ENCODE data around the gene RASGRP4. TPM values are rescaled to one million over a fixed set of nuclear protein-coding genes. Genes with fewer than 3 reads are reported as not detected.

RASGRP4 gene
- total and polyA plus RNA-seq, 8 donors, result 0.20 to 1.3 (median 0.47) TPM

DNA sequence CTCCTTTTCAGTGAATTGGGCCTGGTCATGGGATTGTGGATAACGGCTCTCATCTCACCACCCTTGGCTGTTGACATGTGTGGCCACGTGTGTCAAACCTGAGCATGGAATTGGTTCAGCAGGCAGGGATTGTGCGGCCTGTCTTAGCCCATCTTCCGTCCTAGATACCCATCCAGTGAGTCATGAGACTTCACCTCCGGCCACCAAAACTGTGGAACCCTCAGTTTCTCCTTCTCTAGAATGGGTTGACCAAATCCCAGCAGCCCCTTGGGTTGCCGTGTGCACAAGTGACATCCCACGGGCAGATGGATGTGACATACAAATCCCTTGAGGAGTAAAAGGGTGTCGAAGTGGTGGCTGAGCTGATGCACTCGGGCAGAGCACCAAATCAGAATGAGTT is 44.9 kb downstream of the RASGRP4 start:
- WGBS, 2 donors, result 91 to 96% methylated on average over 9 of the region's 9 CpGs
- no peaks in the 10 kb centered on the region for H3K9me3 ChIP-seq
- no peak for FAIRE-seq
- no peaks in the 10 kb centered on the region for H3K27me3 ChIP-seq
- intact Hi-C loops (cut with DNase I), result no loop called here
- H3K4me1 ChIP-seq, result peaks cover 0 to 3% (median 0%) of the 10 kb centered on the region in 3 donors
- H3K4me3 ChIP-seq, result no peak overlapping the region
- TF ChIP-seq, protein P1, sequence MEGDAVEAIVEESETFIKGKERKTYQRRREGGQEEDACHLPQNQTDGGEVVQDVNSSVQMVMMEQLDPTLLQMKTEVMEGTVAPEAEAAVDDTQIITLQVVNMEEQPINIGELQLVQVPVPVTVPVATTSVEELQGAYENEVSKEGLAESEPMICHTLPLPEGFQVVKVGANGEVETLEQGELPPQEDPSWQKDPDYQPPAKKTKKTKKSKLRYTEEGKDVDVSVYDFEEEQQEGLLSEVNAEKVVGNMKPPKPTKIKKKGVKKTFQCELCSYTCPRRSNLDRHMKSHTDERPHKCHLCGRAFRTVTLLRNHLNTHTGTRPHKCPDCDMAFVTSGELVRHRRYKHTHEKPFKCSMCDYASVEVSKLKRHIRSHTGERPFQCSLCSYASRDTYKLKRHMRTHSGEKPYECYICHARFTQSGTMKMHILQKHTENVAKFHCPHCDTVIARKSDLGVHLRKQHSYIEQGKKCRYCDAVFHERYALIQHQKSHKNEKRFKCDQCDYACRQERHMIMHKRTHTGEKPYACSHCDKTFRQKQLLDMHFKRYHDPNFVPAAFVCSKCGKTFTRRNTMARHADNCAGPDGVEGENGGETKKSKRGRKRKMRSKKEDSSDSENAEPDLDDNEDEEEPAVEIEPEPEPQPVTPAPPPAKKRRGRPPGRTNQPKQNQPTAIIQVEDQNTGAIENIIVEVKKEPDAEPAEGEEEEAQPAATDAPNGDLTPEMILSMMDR (IDR thresholded peaks at IDR 0.05), result no peak
- H3K27ac ChIP-seq, result no peak overlapping the region
- H3K36me3 ChIP-seq, result peaks cover 7 to 40% (median 13%) of the 10 kb centered on the region in 3 donors
- DNase-seq, result no peak
- no peak for ATAC-seq

DNA sequence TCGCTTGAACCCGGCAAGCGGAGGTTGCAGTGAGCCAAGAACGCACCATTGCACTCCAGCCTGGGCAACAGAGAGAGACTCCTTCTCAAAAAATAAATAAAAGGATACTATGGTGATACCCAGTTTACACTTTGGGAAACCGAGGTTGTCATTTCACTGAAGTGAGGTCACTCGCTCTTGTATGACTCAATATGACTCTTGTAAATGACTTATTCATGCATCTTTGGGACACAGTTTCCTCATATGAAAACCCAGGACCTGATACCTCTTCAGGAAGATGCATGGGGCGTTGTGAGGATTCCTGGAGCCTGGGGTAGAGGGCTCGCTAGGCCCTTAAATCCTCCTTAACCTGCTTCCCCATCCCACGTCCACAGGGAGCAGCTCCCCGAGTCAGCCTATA is 47.2 kb downstream of the RASGRP4 start:
- H3K4me3 ChIP-seq, result no peak overlapping the region
- no peak for ATAC-seq
- no peaks in the 10 kb centered on the region for H3K27me3 ChIP-seq
- H3K27ac ChIP-seq, result no peak overlapping the region
- peaks cover 7 to 40% (median 13%) of the 10 kb centered on the region in 3 donors for H3K36me3 ChIP-seq
- H3K9me3 ChIP-seq, result no peaks in the 10 kb centered on the region
- intact Hi-C loops (cut with DNase I), result no loop called here
- DNase-seq, result no peak
- peaks cover 0 to 11% (median 4%) of the 10 kb centered on the region in 3 donors for H3K4me1 ChIP-seq
- FAIRE-seq, result no peak
- WGBS, 2 donors, result 94 to 97% methylated on average over 10 of the region's 10 CpGs
- TF ChIP-seq, protein P1 (IDR thresholded peaks at IDR 0.05), result no peak

DNA sequence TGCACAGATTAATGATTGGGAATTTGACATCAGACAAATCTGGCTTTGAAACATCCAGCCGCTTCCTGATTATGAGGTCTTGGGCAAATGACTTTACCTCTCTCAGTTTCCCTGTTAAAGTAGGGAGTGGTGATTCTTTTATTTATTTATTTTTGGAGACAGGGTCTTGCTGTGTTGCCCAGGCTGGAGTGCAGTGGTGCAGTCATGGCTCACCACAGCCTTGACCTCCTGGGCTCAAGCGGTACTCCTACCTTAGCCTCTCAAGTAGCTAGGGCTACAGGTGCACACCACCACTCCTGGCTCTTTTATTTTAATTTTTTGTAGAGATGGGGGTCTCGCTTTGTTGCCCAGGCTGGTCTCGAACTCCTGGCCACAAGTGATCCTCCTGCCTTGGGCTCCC is 49.0 kb downstream of the RASGRP4 start:
- DNase-seq, result no peak
- WGBS, 2 donors, result 98 to 99% methylated on average over 4 of the region's 4 CpGs
- Histone ChIP-seq H3K4me1 (peaks cover 0 to 11% (median 4%) of the 10 kb centered on the region in 3 donors), H3K36me3 (peaks cover 7 to 23% (median 13%) of the 10 kb centered on the region in 3 donors), H3K27ac (no peak overlapping the region), H3K27me3 (no peaks in the 10 kb centered on the region), H3K9me3 (no peaks in the 10 kb centered on the region), H3K4me3 (no peak overlapping the region)
- FAIRE-seq, result no peak
- intact Hi-C loops (cut with DNase I), result no loop called here
- ATAC-seq, result no peak
- TF ChIP-seq, protein P1 (IDR thresholded peaks at IDR 0.05), result no peak

DNA sequence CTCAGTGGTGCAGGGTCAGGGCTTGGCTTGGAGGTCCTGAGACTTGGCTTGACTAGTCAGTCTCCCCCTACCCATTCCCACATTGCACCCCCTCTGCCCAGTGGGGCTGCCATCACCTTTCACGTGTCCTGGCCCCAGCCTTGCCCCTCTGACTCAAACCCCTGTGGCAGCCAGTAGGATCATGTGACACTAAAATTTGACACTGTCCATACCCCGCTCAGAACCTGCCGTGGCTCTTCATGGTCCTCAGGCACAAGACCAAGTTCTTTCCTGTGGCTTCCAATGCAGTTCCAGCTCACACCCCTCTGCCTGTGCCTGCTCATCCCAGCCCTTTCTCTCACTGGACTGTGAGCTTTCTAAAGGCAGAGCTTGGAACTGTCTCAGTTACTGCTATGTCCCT is 49.4 kb downstream of the RASGRP4 start:
- no peak for ATAC-seq
- H3K27me3 ChIP-seq, result no peaks in the 10 kb centered on the region
- no peak for FAIRE-seq
- TF ChIP-seq, protein P1 (IDR thresholded peaks at IDR 0.05), result no peak
- 85 to 86% methylated on average over 3 of the region's 3 CpGs for WGBS, 2 donors
- H3K4me1 ChIP-seq, result peaks cover 0 to 11% (median 4%) of the 10 kb centered on the region in 3 donors
- H3K36me3 ChIP-seq, result peaks cover 7 to 19% (median 9%) of the 10 kb centered on the region in 3 donors
- intact Hi-C loops (cut with DNase I), result no loop called here
- no peak for DNase-seq
- no peak overlapping the region for H3K27ac ChIP-seq
- H3K4me3 ChIP-seq, result no peak overlapping the region
- H3K9me3 ChIP-seq, result no peaks in the 10 kb centered on the region

DNA sequence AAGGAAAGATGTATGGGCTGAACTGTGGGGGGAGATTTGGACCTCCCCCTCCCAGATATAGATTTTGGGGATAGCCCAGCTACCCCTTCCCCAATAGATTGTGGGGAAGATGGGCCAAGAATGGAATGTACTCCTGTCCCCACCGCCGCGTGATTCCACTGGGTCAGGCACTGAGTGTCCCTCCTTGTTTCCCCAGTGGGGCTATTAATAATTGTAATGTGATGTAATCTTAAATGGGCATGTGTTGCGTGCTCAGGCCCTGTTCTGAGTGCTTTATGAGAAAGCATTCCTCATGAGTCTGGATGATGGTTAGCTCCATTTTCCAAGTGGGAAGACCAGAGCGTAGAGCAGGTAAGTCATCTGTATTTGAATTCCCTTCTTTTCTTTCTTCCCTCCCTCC is 50.3 kb downstream of the RASGRP4 start:
- no peaks in the 10 kb centered on the region for H3K9me3 ChIP-seq
- ATAC-seq, result no peak
- intact Hi-C loops (cut with DNase I), result no loop called here
- H3K36me3 ChIP-seq, result peaks cover under 1 to 10% (median under 1%) of the 10 kb centered on the region in 3 donors
- no peak for DNase-seq
- FAIRE-seq, result no peak
- TF ChIP-seq, protein P1 (IDR thresholded peaks at IDR 0.05), result no peak
- H3K4me3 ChIP-seq, result peak overlapping the region in 3 of 4 donors; percentile 47 to 85 (median 68)
- H3K27me3 ChIP-seq, result no peaks in the 10 kb centered on the region
- no peak overlapping the region for H3K27ac ChIP-seq
- 76 to 82% methylated on average over 5 of the region's 5 CpGs for WGBS, 2 donors
- H3K4me1 ChIP-seq, result peaks cover 0 to 11% (median 4%) of the 10 kb centered on the region in 3 donors

All from pancreas (tissue), 10 donors.